ENCODE results near the gene CTIF.

Gene CTIF

GRCh38 chr18:48575658-48576456, 37.0 kb downstream of the CTIF start:
- DNase-seq: no peak

GRCh38 chr18:48576457-48576771, 37.6 kb downstream of the CTIF start:
- DNase-seq: no peak

DNA sequence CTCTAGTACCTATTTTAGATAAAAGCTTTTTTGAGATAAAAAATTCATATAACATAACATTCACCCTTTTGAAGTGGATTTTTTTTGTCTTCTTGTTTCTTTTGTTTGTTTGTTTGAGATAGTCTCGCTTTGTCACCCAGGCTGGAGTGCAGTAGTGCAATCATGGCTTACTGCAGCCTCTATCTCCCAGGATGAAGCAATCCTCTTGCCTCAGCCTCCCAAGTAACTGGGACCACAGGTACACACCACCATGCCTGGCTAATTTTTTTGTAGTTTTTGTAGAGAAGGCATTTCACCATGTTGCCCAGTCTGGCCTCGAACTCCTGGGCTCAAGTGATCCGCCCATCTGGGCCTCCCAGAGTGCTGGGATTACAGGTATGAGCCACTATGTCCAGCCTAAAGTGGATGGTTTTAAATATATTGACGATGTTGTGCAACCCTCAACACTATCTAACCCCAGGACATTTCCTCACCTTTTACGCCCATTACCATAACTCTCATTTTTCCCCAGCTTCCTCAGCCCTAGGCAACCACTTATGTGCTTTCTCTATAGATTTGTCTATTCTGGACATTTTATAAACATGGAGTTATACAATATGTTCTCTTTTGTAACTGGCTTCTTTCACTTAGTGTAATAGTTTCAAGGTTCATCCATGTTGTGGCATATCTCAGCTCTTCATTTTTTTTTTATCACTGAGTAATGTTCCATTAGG, 38.8 kb downstream of the CTIF start:
- no peak for DNase-seq

GRCh38 chr18:48578289-48578688, 39.5 kb downstream of the CTIF start:
- no peak for DNase-seq

GRCh38 chr18:48580066-48580465, 41.2 kb downstream of the CTIF start:
- DNase-seq: no peak

GRCh38 chr18:48580782-48581181, 42.0 kb downstream of the CTIF start:
- no peak for DNase-seq

GRCh38 chr18:48581206-48581605, 42.4 kb downstream of the CTIF start:
- no peak for DNase-seq

DNA sequence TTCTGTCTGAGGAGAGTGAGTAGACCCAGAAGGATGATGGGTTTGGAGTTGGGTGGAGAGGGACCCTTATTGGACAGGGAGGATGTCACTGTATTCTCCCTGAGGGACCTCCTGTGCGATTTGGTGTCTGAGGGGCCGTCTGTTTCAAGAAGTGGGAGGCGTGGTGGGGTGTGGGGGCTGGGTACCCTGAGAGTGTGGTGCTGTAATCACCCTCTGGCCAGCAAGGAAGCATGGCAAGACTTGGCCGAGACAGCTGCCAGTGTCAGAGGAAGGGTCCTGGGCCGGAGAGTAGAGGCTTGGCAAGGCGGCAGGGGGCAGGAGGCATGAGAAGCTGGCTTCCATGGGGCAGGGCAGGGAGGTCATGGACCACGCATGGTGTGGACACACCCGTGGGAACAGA, 43.1 kb downstream of the CTIF start:
- no peak for DNase-seq

- no peak for DNase-seq
These were observed 44.1 kb downstream of the CTIF start for GRCh38 chr18:48582946-48583345.

GRCh38 chr18:48583573-48583972, 44.7 kb downstream of the CTIF start:
- DNase-seq: no peak

DNA sequence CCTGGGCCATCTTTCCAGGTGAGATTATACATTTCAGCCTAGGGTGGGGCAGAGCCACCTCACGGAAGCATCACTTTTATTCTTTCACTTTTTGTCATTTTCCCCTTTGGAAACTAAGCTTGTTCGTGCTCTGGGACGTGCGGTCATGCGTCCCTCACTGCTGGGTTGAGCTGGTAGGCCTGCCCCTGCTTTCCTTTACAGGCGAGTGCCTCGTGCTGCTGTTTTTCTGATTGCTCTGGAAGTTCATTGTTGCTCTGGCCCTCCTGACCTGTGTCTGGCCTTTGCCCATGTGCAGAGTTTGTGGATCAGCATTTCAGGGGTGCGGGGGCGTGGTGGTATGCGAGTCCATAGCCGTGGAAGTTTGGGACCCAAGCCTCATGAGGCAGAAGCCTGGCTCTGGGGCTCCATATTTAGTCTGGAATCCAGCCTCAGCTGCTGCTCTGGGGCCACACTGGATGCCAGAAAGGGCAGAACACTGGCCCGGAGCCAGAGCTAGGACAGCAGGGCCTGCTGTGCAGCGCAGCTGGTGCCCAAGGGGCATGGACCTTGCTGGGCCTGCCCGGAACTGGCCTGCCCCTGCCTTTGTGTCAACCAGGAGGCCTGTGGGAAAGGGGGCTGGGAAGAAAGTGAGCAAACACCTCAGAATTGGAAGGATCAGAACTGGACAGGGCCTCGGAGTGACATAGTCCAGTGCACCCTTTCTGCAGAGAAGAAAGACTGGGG, 51.1 kb downstream of the CTIF start:
- no peak for DNase-seq

- DNase-seq: no peak
These were observed 51.8 kb downstream of the CTIF start for GRCh38 chr18:48590678-48591077.

GRCh38 chr18:48592540-48593171, 53.8 kb downstream of the CTIF start:
- no peak for DNase-seq

DNA sequence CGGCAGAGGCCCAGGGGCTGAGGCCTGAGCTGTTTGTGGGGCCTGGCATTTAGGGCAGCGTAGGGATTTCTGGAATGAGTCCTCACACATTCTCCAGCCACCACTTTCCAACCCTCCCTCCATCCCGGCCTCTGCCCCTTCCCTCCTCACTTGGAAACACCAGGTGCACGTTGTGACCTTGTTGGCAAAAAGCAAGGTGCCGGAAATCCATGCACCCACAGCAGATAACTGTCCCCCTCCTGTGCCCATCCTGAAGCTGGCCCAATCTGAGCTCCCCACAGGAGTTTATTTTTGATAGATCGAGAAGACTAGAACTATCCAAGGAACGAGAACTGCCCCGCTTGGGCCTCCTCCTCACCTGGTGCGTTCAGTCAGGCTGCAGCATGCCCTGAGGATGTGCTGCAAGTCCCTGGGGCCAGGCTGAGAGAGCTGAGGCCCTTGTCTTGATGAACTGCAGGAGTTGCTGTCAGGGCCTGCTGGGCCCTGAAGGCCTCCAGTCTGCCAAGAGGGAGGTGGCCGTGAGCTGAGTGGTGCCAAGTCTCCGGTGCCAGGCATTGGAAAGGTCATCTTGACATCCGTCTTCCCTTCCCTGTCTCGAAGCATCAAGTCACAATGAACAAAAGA, 55.8 kb downstream of the CTIF start:
- DNase-seq: no peak

DNA sequence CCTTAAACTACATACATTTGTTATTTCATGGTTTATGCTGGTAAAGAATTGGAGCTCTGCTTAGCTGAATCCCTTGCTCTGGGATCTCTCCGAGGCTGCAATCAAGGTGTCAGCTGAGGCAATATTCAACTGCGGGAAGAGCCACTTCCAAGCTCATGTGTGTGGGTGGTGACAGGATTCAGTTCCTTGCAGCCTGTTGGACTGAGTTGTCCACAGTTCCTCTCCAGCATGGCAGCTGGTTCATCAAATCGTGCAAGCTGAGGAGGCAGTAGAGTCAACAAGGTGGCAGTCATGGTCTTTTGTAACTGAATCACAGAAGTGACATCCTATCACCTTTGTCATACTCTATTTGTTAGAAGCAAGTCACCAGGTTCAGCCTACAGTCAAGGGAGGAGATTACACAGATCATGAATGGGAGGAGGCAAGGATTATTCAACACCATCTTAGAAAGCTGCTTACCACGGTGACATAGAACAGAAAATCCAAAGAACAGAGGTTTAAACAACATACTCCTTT, 56.9 kb downstream of the CTIF start:
- DNase-seq: no peak

- DNase-seq: no peak
These were observed 58.3 kb downstream of the CTIF start for GRCh38 chr18:48597110-48597509.

GRCh38 chr18:48597671-48598070, 58.8 kb downstream of the CTIF start:
- DNase-seq: no peak

GRCh38 chr18:48599391-48599790, 60.6 kb downstream of the CTIF start:
- no peak for DNase-seq

DNA sequence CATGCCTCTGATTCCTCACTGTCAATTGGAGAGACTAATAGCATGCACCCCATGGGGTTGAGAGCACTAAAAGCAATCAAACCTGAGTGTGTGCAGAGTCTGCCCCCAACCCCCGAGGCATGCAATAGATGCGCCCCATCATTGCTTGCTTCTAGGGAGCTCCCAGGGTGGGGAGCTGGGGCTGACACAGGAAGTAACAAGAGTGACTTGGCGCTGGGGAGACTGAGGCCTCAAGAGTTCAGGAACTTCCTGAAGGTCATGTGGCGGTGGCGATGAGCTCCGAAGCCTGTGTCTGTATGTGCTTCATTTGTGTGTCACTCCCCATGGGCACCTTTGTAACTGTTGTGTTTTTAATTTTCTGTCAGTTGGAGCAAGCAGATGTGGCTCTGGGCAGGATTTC, 61.2 kb downstream of the CTIF start:
- DNase-seq: no peak

- no peak for DNase-seq
These were observed 61.7 kb downstream of the CTIF start for GRCh38 chr18:48600456-48601090.

DNA sequence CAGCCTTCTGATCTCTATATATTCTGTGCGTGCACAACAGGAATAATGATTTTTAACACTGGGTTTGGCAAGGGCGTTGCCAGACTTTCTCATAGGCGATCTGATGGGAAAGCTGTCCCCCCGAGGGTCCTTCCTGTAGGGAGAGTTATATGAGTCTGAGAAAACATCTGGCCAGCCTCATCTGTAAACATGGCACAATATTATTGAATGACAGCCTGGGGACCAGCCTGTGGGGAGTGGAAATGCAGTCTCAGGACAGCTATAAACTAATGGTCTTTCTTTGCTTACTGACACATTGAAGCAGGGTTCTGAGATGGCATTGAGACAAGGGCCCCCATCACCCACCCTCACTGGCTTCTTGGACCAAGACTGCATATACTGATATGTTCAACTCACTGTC, 62.5 kb downstream of the CTIF start:
- DNase-seq: no peak

DNA sequence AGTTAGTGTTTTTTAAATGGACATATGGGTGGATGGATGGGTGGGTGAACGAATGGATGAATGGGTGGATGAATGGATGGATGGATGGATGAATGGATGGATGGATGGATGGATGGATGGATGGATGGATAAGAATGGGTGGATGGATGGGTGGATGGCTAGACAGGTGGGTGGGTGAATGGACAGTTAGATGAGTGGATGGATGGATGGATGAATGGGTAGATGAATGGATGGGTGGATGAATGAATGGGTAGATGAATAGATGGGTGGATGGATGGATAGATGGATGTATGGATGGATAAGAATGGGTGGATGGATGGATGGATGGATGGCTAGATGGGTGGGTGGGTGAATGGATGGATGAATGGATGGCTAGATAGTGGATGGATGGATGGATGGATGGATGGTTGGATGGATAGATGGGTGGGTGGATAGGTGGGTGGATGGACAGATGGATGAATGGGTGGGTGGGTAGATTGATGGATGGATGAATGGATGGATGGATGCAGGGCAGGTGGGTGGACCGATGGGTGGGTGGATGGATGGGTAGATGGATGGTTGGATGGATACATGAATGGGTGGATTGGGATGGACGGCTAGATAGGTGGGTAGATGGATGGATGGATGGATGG, 64.0 kb downstream of the CTIF start:
- no peak for DNase-seq
